GM18511 (cell line): ENCODE measurements around the gene IP6K2.

Experiments
- ATAC-seq: cut with Tn5 transposase; IDR thresholded peaks from one replicate; pipeline ENCODE4 v1.9.1; 2021; ENCODE audit warnings: mild to moderate bottlenecking, moderate library complexity; ENCODE audit not compliant: unreplicated experiment

The IP6K2 gene

GRCh38 chr3:48674505-48674904 lies 42.5 kb downstream of the IP6K2 start:
- no peak for ATAC-seq

GRCh38 chr3:48672522-48672921 lies 44.5 kb downstream of the IP6K2 start:
- no peak for ATAC-seq

GRCh38 chr3:48664929-48665328 lies 52.1 kb downstream of the IP6K2 start:
- ATAC-seq: no peak

- no peak for ATAC-seq
These were observed 52.7 kb downstream of the IP6K2 start for GRCh38 chr3:48664313-48664644.

GRCh38 chr3:48663489-48664312 lies 53.3 kb downstream of the IP6K2 start:
- peak; percentile 92 for ATAC-seq

GRCh38 chr3:48662753-48663488 lies 54.1 kb downstream of the IP6K2 start, which contains the start of gene CELSR3:
CELSR3 (minus strand) TSS chr3:48662886; CDS start chr3:48662634, 252 bp downstream.
- ATAC-seq: no peak

GRCh38 chr3:48662145-48662752 lies 54.8 kb downstream of the IP6K2 start:
- no peak for ATAC-seq

- ATAC-seq: no peak
These were observed 55.4 kb downstream of the IP6K2 start for GRCh38 chr3:48661501-48662144.

GRCh38 chr3:48660800-48661400 lies 56.1 kb downstream of the IP6K2 start:
- no peak for ATAC-seq

GRCh38 chr3:48656841-48657281 lies 60.2 kb downstream of the IP6K2 start:
- ATAC-seq: no peak

- ATAC-seq: peak; percentile 77
These were observed 60.8 kb downstream of the IP6K2 start for GRCh38 chr3:48656061-48656840.

- ATAC-seq: no peak
These were observed 61.4 kb downstream of the IP6K2 start for GRCh38 chr3:48655606-48656005.

- no peak for ATAC-seq
These were observed 62.0 kb downstream of the IP6K2 start for GRCh38 chr3:48655063-48655462.

- ATAC-seq: no peak
These were observed 63.9 kb downstream of the IP6K2 start for GRCh38 chr3:48652923-48653715.

- no peak for ATAC-seq
These were observed 65.2 kb downstream of the IP6K2 start for GRCh38 chr3:48651771-48652170.

- ATAC-seq: no peak
These were observed 66.3 kb downstream of the IP6K2 start for GRCh38 chr3:48650723-48651122.

- ATAC-seq: no peak
These were observed 68.7 kb downstream of the IP6K2 start for GRCh38 chr3:48648188-48648850.

- ATAC-seq: no peak
These were observed 69.3 kb downstream of the IP6K2 start for GRCh38 chr3:48647714-48648113.
